HG02938 (cell line): Measurements from ENCODE around the gene DCST2.

Experiments used
- ATAC-seq: cut with Tn5 transposase; IDR thresholded peaks from one replicate; pipeline ENCODE4 v1.9.1; 2021; ENCODE audit warnings: mild to moderate bottlenecking, moderate library complexity; ENCODE audit not compliant: unreplicated experiment

DCST2 gene

DNA sequence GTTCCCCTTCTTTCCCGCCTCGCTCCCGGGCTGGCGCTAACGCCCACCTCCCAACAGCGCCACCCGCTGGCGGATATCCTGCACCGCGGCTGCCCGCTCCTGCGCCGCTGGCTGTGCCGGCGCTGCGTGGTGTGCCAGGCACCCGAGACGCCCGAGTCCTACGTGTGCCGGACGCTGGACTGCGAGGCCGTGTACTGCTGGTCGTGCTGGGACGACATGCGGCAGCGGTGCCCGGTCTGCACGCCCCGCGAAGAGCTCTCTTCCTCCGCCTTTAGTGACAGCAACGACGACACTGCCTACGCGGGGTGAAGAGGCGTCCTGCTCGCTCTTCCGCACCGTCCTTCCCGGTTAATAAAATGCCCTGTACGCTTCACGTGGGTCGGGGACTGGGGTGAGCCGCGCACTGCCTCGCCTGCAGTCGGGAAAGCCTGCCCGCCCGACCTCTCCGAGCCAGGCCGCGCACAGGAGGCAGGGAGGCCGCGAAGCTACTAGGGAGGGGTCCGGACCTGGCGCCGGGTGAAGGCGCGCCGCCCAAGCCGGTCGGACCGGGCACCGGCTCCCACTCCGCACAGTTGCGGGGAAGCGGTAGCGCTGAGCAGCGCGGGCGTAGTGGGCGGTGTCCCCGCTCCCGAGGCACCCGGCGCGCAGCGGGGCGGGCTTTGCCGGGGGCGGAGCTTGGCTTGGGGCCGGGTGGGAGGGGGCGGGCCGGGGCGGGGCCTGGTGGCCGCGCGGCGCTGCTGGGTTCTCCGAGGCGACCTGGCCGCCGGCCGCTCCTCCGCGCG lies 17.2 kb upstream of the DCST2 start, which contains the start of gene ADAM15:
Gene ADAM15, plus strand, starts transcription at position 757 of the 782 bp plus-strand sequence. CDS start 71 bp downstream, outside the sequence.
- ATAC-seq = peak; percentile 44

DNA sequence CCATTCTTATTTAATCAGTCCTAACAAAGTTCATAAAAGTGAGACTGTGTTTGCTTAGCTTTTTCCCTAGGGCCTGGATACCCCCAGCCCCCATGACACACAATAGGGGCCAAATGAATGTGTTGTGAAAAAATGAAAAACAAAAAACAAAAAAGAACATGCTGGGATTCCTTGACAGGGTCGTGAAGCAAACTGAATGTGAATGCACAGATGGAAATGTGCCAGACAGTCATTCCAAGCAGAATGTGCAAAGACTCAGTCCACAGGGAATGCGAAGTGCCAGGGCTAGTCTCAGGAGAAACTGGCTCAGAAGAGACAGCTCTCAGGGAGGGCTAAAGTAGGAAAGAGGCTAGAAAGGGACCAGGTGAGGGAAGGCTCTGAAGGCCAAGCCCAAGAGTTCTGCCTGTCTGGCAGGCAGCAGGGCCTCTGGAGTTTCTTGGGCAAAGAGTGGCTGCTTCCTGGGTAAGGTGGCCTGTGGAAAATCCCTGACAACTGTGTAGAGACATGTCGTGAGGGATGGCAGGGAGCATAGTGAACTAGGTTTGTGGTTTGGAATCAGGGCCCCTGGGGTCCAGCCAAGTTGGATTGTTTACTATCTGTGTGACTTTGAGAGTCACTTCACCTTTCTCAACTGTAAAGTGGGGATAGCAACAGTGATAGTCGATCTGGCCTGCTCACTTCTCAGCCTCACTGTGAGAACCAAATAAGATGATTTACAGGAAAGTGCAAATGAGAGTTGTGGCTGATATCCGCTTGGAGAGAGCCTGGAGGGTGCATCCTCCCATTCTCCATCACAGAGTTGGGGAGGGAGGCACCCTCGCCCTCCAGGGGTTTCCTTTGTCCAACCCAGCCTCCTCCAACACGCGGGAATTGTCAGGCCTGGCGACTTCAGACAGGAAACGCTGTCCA lies 16.3 kb upstream of the DCST2 start:
- ATAC-seq = peak; percentile 4

DNA sequence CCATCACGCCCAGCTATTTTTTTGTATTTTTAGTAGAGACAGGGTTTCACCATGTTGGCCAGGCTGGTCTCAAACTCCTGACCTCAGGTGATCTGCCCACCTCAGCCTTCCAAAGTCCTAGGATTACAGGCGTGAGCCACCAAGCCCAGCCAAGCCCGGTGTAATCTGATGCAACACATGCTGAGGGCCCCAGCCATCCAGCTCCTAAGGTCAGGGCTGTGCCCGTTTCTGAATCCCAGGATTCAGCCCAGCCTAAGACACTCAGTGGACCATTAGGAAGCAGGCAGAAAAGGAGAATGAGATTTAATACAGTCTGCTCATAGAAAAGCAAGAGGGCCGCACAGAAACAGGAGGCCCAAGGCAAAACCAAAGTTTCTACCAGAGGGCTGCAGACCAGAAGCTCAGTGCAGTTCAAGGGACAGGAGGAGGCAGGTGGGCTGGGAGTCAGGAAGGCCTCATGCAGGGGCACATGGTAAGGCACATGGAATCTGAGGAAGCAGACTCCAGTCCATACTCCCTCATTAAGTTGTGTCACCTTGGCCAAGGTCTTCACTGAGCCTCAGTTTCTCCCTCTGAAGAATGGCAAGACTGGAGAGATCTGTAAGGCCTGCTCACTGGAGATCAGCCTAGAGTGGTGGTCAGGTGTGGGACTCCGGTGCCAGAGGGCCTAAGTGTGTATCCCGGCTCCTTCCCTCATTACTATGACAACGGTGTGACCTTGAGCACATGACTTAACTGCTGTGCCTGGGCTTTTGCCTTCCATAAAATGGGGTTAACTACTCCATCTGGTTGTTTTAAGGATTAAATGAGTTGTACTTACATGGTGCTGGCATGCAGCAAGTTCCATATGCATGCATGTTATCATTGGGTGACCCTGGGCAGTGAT lies 15.1 kb upstream of the DCST2 start:
- ATAC-seq = no peak

DNA sequence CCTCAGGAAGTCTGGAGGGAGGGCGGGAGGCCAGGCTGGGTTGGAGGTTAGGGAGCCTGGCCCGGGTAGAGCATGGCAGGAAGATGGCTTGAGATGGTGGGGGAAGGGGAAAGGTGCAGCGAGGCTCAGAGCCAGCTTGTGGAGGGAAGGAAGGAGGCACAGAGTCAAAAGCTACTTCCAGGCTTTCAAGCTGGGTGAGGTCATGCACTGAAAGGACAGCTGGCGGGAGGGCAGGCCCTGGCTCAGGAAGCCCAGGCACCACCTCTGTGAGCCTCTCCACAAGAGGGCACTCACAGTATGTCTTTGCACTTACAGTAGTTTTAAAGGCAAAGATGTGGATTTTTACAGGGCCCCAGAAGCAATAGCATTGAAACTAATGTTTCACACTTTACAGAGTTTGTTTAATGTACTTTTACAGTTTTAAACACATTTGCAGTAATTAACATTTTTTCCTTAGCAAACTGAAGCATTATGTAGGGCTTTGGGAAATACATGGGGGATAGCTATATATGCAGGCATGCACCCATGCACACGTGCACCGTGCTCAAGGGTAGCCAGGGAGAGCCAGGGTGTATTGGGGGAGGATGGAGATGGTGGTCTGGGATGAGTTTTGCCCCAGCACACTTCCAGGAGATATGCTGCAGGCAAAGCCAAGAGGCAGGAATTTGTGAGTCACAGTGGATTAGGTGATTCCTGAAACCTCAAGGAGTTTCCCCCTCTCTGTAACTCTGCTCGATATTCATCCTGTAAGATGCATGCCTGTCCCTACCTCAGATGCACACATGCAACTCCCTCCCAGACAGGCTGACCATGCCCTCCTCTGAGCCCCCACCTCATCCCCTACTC lies 11.5 kb upstream of the DCST2 start:
- ATAC-seq = no peak

DNA sequence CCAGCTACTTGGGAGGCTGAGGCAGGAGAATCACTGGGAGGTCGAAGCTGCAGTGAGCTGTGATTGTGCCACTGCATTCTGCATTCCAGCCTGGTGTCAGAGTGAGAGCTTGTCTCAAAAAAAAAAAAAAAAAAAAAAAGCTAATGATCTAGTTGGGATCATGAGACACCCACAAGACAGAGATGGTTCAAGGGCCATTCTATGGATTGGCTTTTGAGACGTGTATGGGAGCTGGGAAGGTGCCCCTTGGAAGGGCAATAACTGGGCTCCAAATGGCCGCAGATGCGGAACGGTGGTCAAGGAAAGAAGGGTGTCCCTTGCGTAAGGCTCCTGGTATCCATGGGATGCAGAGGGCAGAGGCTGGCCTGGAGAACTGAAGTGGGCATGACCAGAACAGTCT lies 10.8 kb upstream of the DCST2 start:
- no peak for ATAC-seq

DNA sequence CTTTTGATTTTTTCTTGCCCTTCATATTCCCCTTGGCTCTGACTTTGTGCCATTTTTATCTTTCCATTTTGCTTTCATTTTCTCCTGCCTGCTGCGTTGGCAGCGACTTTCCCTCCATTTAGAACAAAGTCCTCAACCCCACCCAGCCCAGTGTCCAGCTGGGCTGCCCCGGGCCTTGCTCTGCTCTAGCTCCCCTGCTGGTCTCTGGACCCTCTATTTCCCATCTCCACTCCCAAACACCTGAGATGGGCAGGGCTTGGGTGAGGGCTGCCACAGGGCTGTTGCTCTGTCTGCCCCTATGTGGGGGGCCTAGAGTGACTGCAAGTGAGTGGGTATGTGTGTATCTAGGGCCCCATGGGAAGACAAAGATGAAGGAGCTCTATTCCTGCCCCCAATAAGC lies 10.2 kb upstream of the DCST2 start:
- no peak for ATAC-seq

DNA sequence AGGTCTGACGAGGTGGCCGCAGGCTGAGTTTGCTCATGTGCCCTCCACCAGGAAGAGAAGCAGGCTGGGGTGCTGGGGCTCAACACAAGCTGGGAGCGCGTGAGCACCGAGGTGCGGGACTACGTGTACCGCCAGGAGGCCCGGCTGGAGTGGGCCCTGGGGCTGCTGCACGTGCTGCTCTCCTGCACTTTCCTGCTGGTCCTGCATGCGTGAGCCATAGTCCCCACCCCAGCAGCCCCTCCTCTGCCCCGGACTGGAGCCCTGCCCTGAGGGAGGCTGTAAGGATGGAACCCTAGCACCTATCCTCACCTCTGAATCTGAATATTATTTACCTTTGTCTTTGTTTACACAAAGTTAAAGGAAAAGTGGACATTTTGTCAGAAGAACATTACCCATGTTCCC lies 9.7 kb upstream of the DCST2 start:
- ATAC-seq = no peak

DNA sequence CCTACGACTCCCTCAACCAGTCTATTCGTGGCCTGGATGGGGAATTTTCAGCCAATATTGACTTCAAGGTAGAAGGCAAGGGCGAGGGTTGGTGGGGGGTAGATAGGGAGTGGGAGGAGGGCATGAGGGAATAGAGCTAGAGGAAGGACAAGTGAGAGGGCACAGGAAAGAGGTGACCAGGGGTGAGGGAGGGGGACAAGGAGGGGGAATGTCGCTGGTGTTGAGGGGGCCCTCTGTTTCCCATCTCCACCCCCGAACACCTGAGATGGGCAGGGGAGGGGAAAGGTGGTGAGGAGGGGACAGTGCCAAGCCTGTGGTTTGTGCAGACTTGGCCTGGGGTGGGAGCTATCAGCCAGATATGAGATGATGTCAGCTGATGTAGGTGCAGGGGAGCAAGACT lies 9.2 kb upstream of the DCST2 start:
- ATAC-seq = no peak

DNA sequence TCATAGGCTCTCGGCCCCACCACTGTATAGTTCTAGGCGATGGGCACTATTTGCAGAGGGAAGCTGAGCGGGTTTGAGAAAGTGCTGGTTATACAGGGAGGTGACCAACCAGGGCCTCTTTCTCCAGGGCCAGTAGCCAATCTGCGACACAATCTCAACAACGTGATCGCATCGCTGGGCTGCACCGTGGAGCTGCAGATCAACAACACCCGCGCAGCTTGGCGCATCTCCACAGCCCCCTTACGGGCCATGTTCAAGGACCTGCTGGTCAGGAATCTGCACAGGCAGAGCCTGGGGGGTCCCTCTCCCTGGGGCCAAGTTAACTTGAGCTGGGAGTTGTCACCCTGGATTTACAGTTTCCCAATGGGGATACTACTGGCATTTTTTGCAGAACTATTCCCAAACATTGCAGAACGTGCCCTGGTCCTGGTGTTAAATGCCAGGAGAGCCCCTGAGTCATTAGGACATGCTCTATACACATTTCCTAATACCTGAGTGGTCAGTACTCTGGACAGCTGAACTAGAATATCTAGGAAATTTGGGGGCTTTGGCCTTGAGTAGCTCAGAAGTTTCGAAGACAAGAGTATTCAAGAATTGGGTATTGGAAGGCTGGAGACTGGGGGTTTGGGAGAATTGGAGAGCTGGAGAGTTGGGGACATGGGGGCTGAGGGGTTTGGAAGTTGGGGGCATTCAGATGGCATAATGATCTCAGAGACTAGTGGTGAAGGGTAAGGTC lies 6.9 kb upstream of the DCST2 start:
- ATAC-seq = no peak

DNA sequence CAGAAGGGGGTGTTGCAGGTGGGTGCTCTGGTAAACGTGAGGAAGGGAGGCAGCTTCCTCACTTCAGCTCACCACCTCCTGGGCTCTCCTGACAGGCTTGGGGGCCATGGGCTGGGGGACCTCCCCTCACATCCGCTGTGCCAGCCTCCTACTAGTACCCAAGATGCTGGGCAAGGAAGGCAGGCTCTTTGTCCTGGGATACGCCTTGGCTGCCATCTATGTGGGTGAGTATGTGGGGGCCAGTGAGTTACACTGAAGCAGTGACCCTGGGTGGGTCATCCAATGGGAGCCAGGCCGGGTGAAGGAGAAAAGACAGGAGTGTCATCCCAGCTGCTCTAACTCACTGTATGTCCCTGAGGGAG lies 5.7 kb upstream of the DCST2 start:
- no peak for ATAC-seq

DNA sequence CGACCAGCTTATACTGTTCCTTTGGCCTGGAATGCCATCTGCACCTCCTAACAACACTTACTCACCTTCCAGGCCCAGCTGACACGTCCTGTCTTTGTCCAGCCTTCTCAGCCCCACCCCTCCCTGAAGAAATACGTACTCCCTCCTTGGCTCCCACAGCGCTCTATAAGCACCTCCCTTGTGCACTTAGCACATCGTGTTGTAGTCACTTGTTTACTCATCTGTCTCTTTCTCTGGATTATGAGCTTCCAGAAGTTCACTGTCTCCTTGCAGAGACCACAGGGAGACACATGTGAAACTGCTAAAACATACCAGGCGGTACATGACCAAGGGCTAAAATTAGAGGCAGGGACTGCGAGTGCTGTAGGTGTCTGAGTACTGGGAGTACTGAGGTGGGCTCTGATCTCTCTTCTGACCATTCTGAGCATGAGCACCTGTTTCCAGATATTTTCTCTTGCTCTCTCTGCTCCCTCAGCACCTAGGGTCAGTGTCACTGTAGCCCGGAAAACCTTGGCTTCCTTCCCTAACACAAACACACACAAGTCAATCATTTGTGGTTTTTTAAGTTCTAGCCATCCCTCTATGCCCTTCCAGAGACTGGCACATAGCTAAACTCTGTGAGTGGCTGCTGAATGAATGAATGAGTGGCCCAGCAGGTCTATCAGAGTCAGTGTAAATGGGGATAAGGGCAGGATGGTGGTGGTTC lies 5.2 kb upstream of the DCST2 start:
- no peak for ATAC-seq

DNA sequence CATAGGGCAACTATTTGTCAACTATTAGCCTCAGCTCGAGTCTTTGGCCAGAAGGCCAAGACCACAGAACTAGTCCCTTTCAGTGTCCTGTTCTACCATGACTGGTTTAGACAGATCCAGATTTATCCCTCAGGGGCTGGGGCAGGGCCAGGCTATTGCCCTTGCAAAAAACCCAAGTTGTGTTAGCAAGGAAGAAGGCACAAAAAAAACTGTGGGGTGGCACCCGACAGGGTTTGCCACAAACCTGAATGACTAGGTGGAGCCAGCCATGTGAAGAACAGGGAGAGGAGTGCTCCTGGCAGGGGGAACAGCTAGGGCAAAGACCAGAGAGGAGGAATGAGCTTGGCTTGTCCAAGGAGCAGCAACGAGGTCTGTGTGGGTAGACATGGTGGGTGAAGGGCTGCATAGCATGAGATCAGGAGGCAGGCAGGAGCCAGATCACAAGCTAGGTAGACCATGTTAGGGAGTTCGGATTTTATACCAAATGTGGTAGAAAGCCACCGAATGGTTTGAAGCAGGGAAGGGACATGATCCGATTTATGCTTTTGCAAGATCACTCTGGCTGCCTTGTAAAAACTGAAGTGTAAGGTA lies 4.4 kb upstream of the DCST2 start:
- no peak for ATAC-seq

DNA sequence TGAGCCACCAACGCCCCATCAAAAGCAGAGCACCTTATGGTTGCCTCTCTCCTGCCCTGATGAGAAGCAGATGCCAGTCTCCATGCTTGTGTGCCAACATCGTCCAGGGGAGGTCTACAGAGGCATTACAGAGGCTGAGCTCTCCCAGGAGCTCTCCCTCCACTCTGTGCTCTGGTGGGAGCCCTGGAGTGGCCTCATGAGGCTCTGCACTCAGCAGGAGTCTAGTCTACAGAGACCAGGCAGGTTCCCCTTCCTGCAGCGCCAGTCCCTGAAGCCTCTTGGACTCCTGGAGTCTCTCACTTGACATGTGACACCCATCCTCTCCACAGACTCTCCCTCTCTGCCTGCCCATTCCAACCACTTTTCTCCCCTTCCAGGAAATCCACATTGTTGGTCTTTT lies 3.5 kb upstream of the DCST2 start:
- no peak for ATAC-seq

DNA sequence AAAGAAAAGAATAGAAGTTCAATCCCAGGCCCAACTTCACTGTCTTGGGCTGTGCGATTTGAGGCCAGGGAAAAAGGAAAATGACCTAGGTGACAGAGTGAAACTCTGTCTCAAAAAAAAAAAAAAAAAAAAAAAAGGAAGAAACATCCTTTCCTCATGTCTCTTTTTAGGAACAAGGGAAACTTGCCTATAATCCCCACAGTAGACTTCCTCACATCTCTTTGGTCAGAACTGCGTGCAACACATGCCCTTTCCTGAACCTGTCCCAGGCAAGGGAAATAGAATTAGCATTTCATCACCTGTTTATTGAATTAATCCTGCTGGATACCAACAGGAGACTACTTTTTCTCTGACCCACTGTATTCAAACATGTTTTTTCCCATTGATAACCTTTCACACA lies 2.4 kb upstream of the DCST2 start:
- ATAC-seq = no peak

DNA sequence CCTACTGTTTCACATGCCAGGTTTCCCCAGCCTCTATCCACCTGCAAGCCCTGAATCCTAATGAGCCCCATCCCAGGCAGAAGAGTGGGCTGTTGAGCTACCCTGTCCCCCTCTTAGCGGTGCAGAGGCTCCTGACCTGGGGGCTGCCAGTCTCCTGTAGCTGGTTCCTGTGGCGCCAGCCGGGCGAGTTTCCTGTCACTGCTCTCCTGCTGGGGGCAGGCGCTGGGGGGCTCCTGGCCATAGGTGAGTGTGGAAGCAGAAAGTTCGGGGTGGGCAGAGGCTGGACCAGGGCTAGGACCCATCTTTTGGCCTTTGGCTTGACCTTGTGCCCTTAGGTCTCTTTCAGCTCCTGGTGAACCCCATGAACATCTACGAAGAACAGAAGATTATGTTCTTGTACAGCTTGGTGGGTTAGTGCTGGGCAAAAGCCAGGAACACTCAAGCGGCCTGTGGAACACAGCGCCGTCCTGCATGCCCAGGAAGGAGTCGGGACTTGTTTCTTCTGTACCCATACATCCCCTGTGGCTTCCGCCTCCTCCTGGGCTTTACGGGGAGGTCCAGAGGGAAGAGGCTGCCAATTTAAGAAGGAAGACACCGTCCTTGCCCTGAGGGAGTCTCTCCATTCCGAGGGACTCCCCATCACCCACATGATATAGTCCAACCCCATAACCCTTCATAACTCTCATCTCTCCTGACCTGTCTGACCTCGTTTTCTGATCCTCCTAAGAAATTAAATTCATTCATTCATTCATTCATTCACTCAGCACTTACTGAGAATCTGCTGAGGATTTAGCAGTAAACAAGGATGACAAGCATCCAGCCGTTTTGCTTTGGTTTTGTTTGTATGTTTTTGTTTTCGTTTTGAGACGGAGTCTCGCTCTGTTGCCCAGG lies 982 bp upstream of the DCST2 start:
- ATAC-seq = no peak

DNA sequence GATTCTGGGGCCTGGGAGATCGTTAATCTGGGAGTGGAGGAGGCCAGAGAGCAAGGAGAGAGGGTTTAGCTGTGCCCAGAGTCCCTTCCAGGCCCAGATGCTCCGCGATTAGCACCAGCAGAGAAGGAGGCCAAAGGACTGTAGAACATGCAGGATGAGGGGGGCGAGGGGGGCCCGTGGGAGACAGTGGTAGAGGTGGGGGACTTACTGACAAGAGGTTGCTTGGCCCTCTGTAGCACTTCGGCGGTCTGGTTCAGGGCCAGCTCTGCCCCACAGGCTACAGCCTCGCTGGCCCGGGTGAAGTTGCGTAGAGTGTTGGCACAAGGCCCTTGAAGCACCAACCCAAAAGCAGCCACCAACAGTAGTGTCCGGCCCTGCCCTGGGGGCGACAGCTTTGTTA lies 695 bp downstream of the DCST2 start:
- no peak for ATAC-seq

DNA sequence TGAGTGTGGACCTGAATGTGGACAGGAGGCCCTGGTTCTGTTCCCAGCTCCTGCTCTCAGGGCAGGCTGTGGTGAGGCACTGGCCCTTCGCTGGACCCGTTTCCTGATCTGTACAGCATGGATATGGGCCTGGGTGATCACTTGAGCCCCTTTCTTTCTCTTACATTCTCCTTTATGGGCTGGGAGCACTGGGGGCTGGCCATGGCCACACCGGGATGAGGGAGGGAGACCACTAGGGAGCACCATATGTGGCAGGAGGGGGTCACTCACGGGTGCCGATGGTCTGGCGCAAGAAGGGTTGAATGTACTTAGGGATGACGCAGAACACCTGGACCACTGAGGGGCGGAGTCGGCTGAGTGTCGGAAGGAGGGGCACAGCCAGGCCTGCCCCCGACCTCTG lies 2.7 kb downstream of the DCST2 start:
- no peak for ATAC-seq
